ENCODE results near the gene EPHB4.
"Not testable (repeated sequence)": the region's sequence is repeated elsewhere in the genome, so short reads cannot be mapped to it uniquely, and the experiment has no call there.

EPHB4 gene

DNA sequence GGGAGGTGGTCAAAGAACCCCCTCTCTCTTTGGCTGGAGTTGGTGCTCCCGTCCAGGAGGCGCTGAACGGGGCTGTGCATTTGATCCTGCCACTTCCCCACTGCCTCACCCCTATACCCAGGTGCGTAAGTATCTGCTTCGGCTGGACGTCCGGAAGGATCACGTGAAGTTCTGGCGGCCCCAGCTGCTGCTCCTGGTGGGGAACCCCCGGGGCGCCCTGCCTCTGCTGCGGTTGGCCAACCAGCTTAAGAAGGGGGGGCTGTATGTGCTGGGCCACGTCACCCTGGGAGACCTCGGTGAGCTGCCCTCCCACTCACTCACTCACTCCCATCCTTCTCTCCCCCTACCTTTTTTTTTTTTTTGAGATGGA is 34.3 kb upstream of the EPHB4 start:
- in situ Hi-C loops (cut with MboI; ENCODE audit: low pct_unique_long_range_greater_than_20kb, low sequenced_read_pairs, unreplicated experiment): no loop called here
- DNase-seq (ENCODE audit: low spot score): no peak
- TF ChIP-seq, protein P1, sequence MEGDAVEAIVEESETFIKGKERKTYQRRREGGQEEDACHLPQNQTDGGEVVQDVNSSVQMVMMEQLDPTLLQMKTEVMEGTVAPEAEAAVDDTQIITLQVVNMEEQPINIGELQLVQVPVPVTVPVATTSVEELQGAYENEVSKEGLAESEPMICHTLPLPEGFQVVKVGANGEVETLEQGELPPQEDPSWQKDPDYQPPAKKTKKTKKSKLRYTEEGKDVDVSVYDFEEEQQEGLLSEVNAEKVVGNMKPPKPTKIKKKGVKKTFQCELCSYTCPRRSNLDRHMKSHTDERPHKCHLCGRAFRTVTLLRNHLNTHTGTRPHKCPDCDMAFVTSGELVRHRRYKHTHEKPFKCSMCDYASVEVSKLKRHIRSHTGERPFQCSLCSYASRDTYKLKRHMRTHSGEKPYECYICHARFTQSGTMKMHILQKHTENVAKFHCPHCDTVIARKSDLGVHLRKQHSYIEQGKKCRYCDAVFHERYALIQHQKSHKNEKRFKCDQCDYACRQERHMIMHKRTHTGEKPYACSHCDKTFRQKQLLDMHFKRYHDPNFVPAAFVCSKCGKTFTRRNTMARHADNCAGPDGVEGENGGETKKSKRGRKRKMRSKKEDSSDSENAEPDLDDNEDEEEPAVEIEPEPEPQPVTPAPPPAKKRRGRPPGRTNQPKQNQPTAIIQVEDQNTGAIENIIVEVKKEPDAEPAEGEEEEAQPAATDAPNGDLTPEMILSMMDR (IDR thresholded peaks at IDR 0.05; ENCODE audit: extremely low read depth, insufficient read depth, missing control alignments): no peak

DNA sequence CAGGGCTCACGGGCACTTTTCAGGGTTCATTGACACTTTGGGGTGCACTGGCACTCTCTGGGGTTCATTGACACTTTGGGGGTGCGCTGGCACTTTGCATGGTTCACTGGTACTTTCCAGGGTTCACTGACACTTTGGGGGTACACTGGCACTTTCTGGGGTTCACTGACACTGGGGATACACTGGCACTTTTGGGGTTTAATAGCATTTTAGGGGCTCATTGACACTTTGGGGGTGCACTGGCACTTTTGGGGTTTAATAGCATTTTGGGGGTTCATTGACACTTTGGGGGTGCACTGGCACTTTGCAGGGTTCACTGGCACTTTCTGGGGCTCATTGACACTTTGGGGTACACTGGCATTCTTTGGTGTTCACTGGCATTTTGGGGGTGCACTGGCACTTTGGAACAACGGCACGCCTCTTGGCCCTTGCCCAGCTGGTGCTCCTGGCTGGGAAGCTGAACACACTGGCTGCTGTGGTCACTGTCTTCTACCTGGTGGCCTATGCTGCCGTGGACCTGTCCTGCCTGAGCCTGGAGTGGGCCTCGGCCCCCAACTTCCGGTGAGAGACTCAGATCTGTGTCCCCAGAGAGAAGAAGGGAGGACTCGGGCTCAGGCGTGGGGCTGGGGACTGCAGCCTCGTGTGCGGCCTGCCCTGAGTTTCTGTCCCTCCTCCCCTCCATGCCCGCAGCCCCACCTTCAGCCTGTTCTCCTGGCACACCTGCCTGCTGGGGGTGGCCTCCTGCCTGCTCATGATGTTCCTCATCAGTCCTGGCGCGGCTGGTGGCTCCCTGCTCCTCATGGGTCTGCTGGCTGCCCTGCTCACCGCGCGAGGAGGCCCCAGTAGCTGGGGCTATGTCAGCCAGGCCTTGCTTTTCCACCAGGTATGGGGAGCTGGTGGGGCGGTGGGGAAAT is 33.6 kb upstream of the EPHB4 start:
- DNase-seq (ENCODE audit: low spot score): no peak
- TF ChIP-seq, protein P1 (IDR thresholded peaks at IDR 0.05; ENCODE audit: extremely low read depth, insufficient read depth, missing control alignments): no peak
- in situ Hi-C loops (cut with MboI; ENCODE audit: low pct_unique_long_range_greater_than_20kb, low sequenced_read_pairs, unreplicated experiment): no loop called here

DNA sequence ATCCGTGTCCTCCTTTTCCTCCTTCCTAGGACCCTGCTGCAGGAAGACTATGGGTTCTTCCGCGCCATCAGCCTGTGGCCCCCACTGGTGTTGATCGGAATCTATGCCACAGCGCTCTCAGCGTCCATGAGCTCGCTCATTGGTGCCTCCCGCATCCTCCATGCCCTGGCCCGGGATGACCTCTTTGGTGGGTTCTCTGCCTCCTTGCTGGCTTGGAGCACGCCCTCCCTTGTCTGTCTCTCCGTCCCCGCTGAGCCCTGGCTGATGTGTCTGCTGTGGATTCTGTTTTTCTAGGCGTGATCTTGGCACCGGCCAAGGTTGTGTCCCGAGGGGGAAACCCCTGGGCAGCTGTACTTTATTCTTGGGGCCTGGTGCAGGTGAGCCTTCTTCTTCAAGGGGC is 32.5 kb upstream of the EPHB4 start:
- DNase-seq (ENCODE audit: low spot score): no peak
- TF ChIP-seq, protein P1 (IDR thresholded peaks at IDR 0.05; ENCODE audit: extremely low read depth, insufficient read depth, missing control alignments): no peak
- in situ Hi-C loops (cut with MboI; ENCODE audit: low pct_unique_long_range_greater_than_20kb, low sequenced_read_pairs, unreplicated experiment): loop anchor here (10.0 kb wide), 1 partner anchor 155 kb away; the partner anchor contains the start of gene POP7

DNA sequence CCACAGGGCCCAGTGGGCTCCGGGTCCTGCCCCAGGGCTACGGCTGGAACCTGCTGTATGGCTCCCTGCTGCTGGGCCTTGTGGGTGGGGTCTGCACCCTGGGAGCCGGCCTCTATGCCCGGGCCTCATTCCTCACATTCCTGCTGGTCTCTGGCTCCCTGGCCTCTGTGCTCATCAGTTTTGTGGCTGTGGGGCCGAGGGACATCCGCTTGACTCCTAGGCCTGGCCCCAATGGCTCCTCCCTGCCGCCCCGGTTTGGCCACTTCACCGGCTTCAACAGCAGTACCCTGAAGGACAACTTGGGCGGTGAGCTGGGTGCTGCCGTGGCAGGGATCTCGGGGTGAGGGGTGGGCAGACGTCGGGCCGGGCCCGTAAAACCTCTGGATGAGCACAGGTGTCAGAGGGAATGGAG is 29.6 kb upstream of the EPHB4 start:
- TF ChIP-seq, protein P1 (IDR thresholded peaks at IDR 0.05; ENCODE audit: extremely low read depth, insufficient read depth, missing control alignments): no peak
- in situ Hi-C loops (cut with MboI; ENCODE audit: low pct_unique_long_range_greater_than_20kb, low sequenced_read_pairs, unreplicated experiment): loop anchor here (10.0 kb wide), 1 partner anchor 152 kb away; the partner anchor contains the start of gene POP7
- DNase-seq (ENCODE audit: low spot score): no peak

DNA sequence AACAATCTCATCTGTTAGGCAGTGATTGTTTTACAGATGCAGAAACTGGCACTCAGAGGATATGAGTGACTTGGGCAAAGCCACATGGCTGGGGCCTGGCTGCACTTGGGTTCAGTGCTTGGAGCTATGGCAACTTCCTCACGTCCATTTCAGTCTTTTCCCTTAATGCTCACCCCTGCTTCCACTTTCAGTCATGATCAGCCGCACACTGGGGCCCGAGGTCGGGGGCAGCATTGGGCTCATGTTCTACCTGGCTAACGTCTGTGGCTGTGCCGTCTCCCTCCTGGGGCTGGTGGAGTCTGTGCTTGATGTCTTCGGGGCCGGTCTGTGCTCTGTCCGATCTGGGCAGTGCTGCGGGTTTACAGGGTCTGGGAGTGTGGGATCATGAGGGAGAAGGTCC is 28.2 kb upstream of the EPHB4 start:
- in situ Hi-C loops (cut with MboI; ENCODE audit: low pct_unique_long_range_greater_than_20kb, low sequenced_read_pairs, unreplicated experiment): loop anchor here (10.0 kb wide), 1 partner anchor 151 kb away; the partner anchor contains the start of gene POP7

DNA sequence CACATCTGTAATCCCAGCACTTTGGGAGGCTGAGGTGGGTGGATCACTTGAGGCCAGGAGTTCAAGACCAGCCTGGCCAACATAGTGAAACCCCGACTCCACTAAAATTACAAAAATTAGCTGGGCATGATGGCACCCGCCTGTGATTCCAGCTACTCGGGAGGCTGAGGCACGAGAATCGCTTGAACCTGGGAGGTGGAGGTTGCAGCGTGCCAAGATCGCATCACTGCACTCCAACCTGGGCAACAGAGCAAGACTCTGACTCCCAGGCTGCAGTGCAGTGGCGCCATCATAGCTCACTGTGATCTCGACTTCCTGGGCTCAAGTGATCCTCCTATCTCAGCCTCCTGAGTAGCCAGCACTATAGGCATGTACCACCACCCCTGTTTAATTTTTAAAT is 27.6 kb upstream of the EPHB4 start:
- DNase-seq (ENCODE audit: low spot score): not testable (repeated sequence)
- in situ Hi-C loops (cut with MboI; ENCODE audit: low pct_unique_long_range_greater_than_20kb, low sequenced_read_pairs, unreplicated experiment): loop anchor here (10.0 kb wide), 1 partner anchor 150 kb away; the partner anchor contains the start of gene POP7

More for the DNA sequence above, 28.2 kb upstream of the EPHB4 start:
- TF ChIP-seq, protein P1 (IDR thresholded peaks at IDR 0.05; ENCODE audit: extremely low read depth, insufficient read depth, missing control alignments): no peak
- DNase-seq (ENCODE audit: low spot score): no peak
